Endothelial cell of hepatic sinusoid (primary cell): Measurements from ENCODE around the gene ZMYND15.

Source experiments
- in situ Hi-C: cut with HindIII; loops from 2 replicates; pipeline ENCODE4 v1.10.0; 2017; ENCODE audit warnings: low sequenced_read_pairs

Gene ZMYND15

DNA sequence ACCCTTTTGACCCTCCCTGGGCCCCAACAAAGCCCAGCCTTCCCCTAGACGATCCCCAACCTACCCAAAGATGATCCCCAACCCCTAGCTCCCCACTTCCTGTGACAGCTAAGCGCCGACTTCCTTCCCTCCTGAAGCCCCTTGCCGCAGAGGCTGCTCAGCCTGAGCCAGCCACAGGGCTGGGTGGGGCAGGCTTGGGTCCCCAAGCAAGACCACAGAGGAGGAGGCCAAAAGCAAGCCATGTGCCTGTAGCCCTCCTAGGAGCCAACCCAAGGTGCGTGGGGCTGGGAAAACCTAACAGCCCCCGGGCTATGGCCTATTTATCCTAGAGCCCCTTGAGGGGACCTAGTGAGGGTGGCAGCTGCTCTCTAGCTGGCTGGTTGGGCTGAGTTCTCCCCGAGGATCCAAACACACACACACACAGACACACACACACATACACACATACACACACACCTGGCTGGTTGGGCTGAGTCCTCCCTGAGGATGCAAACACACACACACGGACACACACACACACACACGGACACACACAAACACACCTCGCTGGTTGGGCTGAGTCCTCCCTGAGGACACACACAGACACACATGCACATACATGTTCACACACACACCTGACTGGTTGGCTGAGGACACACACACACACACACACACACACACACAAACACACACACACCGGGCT lies 24.4 kb upstream of the ZMYND15 start:
- in situ Hi-C loops: no loop called here

DNA sequence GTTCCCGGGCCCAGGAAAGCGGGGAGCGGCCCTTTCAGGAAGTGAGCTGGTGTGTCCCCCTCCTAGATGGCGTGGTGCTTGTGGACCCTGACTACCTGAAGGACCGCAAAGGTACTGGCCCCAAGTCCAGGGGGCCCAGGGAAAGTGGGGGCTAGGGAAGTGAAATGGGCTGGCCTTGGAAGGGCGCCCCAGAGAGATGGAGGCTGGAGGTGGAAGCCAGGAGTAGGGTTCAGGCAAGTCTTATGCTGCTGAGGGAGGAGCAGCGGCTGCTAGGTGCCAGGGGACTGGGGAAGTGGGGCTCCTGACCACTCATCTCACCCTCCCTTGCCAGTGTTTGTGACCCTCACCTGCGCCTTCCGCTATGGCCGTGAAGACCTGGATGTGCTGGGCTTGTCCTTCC lies 23.6 kb upstream of the ZMYND15 start:
- in situ Hi-C loops: no loop called here

DNA sequence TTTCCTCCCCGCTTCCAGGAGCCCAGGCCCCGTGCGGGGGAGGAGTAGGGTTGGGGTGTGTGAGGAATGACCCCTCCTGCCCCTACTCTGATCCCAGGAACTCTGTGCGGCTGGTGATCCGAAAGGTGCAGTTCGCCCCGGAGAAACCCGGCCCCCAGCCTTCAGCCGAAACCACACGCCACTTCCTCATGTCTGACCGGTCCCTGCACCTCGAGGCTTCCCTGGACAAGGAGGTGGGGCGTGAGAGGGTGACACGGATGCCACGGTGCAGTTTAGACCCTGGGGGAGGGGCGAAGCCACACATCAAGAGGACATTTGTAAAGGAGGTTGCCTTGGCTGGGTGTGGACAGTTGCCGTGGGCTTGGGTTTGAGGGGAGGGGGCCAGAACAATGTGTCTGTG lies 21.8 kb upstream of the ZMYND15 start:
- in situ Hi-C loops: no loop called here

DNA sequence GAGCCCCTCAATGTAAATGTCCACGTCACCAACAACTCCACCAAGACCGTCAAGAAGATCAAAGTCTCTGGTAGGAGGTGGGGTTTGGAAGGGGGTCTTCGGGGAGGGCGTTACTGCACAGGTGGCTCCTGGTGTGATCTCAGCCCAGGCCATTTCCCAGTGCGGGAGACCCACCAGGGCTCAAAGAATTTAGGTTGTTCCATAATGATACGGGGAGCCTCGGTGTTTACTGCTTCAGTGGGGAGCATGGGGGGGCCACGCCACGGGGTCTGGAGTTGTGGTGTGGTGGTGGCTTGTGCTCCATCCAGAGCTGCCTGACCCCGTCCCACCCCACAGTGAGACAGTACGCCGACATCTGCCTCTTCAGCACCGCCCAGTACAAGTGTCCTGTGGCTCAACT lies 21.4 kb upstream of the ZMYND15 start:
- in situ Hi-C loops: no loop called here

DNA sequence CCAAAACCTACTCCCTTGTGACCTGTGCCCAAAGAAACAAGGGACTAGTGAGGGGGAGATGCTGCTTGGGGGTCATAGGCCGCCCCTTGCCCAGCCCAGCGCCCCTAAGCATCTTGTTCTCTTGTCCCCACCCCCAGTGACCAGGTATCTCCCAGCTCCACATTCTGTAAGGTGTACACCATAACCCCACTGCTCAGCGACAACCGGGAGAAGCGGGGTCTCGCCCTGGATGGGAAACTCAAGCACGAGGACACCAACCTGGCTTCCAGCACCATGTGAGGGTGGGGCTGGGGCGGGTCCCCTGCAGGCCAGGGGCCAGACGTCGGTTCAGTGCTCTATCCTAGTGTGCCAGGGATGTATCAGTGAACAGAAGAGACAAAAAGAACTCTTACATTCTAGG lies 20.5 kb upstream of the ZMYND15 start:
- in situ Hi-C loops: no loop called here

DNA sequence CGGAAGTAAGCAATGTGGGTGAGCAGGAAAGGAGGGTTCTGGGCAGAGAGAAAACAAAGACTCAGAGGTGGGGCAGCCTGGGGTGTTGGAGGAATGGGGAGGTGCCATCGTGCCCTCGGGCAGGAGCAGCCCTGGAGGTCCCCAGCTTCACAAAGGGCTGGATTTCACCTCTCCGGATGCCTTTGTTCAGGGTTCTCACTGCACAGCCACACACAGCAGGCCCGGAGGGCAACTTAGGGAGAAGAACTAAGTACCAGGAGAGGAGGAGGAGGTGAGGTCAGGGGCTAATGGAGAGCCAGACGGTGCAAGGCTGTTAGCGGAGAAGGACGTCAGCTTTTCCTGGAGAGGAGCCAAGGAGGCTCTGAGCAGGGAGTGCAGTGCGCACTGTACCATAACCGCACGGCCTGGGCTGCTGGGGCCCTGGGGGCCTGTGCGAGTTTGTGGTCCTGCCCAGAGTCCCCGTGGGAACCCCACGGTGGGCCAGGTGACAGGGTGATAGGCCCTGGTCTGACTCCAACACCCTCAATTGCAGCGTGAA lies 19.9 kb upstream of the ZMYND15 start:
- in situ Hi-C loops: loop anchor here (5.0 to 10.0 kb wide), 2 partner anchors 62 to 115 kb away; partner anchors contain the start of gene MINK1

DNA sequence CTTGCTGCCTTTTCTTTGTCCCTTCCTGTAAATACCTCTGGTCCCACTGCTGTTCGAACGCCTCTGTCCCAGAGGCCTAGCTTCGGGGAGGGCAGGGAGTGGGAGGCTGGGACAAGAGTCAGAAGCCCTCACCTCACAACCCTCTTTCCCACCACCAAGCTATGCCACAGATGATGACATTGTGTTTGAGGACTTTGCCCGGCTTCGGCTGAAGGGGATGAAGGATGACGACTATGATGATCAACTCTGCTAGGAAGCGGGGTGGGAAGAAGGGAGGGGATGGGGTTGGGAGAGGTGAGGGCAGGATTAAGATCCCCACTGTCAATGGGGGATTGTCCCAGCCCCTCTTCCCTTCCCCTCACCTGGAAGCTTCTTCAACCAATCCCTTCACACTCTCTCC lies 18.8 kb upstream of the ZMYND15 start:
- in situ Hi-C loops: loop anchor here (5.0 to 10.0 kb wide), 2 partner anchors 63 to 114 kb away; partner anchors contain the start of gene MINK1

DNA sequence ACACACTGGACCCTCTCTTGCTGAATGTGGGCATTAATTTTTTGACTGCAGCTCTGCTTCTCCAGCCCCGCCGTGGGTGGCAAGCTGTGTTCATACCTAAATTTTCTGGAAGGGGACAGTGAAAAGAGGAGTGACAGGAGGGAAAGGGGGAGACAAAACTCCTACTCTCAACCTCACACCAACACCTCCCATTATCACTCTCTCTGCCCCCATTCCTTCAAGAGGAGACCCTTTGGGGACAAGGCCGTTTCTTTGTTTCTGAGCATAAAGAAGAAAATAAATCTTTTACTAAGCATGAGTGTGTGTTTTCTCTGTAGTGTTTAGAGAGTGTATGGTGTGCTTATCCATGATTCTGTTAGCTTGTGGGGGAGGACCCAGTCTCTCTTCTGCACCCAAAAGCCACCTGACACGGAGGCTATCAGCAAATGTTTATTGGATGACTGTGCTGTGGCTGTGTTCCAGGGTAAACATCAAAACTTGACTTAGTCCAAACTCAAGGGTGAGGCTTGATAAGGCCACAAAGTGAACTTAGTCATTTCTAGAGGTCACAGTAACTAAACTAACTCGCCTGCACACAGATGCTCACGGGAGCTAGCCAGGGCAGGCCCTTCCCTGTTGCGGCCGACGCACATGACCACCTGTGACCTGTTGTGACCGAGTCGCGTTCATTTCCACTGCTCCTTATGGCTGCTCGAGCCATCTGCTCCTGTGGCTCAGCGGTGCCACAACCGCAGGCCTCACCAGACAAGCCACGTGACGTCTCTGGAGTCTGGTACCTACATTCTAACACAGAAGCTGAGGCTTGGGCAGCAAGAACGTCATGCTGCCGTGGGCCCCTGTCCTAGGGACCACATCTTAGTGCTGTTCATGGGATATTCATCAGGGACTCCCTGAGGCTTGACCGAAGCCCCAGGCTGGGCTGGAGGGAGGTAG lies 18.2 kb upstream of the ZMYND15 start:
- in situ Hi-C loops: loop anchor here (5.0 to 10.0 kb wide), 2 partner anchors 64 to 113 kb away; partner anchors contain the start of gene MINK1

DNA sequence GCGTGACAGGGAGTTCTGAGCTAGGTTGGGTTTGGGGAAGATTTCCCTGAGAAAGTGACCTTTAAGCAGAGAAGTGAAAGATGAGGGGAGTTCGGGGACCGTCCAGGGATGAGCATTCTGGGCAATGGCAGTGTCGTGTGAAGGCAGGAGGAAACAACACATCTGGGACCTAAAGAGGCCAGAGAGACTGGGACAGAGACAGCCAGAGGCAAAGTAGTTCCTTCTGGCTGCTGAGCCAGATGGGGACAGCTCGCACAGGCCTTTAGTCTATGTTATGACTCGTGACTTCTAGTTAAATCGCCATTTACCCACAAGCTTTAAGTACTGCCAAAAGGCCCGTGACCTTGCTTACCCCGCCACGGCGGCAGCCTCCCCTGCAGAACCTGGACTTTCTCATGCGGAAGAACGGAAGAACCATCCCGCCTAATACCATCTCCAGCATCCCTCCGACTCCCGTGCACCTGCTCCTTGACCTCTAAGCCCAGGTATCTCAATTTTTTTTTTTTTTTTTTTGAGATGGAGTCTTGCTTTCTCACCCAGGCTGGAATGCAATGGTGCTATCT lies 16.9 kb upstream of the ZMYND15 start:
- in situ Hi-C loops: loop anchor here (5.0 to 10.0 kb wide), 2 partner anchors 65 to 112 kb away; partner anchors contain the start of gene MINK1

DNA sequence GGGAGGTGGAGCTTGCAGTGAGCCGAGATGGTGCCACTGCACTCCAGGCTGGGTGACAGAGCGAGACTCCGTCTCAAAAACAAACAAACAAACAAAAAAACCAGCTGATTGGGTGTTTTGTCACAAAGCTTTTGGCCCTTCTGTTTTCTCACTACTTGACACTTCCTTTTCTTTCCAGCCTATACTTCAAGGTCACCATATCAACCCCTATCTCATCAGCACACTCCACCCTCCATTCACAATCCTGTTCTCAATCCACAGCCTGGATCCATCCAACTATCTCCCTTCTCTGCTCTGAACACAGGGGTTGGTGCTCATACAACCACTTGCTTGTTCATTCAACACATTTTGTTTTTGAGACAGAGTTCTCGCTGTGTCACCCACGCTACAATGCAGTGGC lies 15.0 kb upstream of the ZMYND15 start:
- in situ Hi-C loops: loop anchor here (5.0 to 10.0 kb wide), 3 partner anchors 63 to 110 kb away; partner anchors contain the start of genes GLTPD2, MINK1 and VMO1

DNA sequence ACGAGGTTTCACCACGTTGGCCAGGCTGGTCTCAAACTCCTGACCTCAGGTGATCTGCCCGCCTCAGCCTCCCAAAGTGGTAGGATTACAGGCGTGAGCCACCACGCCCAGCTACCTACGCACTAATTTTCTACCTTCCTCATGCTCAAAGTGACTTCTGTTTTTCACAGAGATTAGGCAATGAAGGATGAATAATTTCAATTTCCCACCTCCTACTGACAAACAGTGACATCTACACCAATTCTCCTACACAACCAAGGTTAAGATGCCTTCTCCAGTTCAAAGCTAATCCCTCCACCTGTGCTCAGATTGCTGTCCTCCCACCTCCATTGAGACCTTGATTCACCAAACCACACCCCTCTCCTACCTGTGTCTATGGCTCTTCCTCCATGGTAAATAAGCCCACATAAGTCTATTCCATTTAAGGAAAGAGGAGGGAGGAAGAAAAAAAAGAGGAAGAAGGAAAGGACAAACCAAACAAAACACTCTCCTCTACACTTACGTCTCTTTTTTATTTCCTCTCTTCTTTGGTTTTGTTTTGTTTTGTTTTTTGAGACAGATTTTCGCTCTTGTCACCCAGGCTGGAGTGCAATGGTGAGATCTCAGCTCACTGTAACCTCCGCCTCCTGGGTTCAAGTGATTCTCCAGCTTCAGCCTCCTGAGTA lies 13.9 kb upstream of the ZMYND15 start:
- in situ Hi-C loops: loop anchor here (5.0 to 10.0 kb wide), 2 partner anchors 62 to 109 kb away; partner anchors contain the start of genes GLTPD2, MINK1 and VMO1

DNA sequence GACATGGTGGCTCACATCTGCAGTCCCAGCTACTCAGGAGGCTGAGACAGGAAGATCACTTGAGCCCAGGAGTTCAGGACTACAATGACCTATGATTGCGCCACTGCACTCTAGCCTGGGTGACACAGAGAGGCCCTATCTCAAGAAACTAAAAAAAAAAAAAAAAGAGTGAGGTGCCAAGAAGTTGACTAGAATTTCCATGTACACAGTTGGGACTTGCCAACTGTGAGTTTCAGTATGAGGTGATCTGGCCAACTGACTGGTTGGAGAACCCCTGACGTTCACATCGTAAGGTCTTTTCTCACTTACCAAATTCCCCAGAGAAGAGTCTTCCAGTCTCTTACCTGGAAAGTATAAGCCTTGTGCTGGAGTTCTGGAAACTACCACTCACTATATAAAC lies 11.5 kb upstream of the ZMYND15 start:
- in situ Hi-C loops: loop anchor here (5.0 to 10.0 kb wide), 2 partner anchors 59 to 107 kb away; partner anchors contain the start of genes GLTPD2, MINK1 and VMO1

DNA sequence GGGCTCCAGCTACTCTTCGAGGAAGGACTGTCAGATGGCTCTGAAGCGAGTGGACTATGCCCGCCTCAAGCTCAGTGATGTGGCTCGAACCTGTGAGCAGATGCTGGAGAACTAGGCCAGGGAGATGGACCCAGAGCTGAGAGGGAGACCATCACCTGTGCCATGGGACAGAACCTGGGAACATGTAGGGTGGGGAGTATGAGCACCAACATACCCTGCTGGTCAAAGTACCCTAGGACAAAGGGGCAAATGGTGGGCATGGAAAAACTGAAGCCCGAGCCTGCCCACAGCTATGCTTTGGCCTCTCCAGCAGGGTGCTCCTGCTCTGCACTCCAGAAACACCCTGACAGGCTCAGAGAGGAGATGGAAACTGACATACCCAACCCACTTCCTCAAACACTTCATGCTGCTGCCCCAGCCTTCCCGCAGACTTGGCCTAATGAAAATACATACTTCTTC lies 6.5 kb upstream of the ZMYND15 start:
- in situ Hi-C loops: no loop called here

DNA sequence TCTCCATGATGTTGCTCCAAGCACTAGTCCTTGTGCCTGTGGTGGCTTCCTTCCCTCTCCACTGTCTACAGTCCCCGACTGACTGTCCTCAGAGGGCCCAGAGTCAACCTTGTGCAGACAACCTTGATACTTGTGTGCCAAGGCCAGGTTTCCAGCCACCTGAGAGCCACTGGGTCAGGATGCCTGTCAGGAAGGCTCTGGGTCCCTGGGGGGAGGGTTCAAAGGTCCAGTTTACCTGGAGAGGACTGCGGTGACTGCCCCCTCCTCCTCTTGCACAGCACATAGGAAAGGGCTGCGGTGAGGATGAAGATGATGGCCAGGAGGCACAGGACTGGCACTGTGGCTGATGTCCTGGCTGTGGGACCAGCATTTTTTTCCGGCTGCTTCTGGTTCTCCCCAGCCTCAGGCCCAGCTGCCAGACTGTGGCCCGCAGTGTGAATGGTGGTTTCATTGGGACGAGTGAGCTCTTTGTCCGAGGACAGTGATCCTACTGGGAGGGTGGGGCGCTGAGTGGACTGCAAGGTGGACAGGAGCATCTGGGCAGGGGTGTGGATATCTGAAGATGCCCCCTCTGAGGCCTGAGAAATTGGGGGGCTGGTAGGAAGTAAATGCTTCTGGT lies 4.7 kb upstream of the ZMYND15 start:
- in situ Hi-C loops: no loop called here

DNA sequence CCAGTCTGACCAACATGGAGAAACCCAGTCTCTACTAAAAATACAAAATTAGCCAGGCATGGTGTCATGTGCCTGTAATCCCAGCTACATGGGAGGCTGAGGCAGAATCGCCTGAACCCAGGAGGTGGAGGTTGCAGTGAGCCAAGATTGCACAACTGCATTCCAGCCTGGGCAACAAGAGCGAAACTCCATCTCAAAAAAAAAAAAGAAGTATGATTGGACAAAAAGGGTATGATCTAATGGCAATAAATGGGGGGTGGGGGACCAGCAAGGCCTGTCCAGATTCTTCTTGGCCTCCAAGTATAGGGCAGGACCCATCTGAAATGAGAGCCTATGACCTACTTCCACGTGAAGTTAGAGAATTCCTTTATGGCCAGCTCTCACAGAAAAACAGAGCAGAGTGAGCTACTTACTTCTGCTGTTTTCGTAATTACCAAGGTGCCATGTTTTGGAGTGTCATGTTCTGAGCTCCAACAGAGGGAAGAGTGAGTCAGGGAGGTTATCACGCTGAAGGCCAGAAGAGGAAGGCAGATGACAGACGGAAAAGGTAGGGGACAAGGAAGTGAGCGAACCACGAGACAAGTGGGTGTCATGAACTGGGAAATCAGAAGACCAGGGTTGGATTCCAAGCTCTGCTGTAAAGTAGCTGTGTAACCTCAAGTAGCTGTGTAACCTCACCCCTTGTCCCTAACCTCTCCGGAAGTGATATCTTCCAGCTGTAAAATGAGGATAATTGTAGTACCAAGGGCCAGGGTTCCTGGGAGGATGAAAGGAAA lies 3.6 kb upstream of the ZMYND15 start:
- in situ Hi-C loops: no loop called here

DNA sequence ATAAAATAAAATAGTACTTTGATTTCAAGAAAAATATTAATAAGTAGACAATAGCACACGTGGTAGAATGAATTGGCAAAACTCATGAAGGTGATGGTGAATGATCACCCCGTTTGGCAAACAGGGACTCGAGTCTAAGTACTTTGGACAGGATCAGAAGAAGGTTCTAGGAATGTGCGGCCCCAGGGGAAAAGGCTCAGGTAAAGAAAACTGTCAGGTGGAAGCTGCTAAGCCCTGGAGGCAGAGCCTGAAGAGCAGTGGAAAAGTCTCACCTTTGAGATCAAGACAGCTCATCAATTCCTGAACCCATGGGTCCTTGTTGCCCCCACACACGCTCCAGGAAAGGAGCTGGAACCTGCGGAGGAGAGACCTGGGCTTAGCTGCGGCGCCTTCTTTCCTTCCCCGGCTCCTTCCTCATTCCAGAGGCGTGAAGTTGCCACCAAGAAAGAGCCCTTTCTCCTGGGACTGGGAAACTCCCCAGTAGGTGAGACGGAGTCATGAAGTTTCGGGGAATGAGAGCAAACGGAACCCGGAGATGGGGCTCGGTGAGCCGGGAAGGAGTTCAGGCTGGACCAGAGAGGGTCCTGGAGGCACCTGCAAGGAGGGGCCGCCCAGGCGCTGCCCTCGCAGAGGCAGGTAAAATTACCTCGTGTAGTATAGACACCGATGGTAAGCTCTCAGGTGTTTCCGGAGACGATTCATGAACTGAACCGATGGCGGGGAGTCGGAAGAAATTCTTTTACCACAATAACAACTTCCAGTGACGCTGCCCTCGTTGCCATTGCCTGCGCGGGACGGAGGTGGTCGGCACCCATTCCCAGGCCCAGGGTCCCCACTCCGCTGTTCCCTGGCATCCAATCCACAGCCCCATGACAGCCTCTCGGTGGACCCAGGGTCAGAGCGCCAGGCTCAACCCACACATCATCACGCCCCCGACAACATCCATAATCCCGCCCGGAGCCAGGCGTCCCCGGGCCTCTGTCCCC lies 1.2 kb upstream of the ZMYND15 start:
- in situ Hi-C loops: no loop called here

DNA sequence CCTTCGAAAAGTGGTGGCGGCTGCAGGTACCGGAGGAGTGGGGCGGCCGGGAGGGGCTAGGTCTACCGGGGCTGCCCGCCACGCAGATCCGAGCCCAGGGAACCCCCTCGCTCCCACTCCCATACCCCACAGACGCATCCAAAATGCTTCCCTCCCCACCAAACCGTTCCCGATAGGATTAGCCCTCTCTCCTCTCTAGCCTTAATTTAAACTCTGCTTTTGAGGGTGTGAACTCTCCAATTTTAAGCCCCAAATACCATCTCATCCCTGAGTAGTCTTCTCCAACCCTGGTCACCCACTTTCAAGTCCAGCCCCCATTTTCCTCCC lies 355 bp downstream of the ZMYND15 start:
- in situ Hi-C loops: no loop called here

DNA sequence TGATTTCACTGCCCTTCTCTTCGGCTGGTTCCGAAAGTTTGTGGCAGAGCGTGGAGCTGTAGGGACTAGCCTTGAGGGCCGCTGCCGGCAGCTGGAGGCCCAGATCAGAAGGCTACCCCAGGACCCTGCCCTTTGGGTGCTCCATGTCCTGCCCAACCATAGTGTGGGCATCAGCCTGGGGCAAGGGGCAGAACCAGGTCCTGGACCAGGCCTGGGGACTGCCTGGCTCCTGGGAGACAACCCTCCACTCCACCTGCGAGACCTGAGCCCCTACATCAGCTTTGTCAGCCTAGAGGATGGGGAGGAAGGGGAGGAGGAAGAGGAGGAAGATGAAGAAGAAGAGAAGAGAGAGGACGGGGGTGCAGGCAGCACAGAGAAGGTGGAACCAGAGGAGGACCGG lies 951 bp downstream of the ZMYND15 start:
- in situ Hi-C loops: no loop called here
